ENCODE data around the gene TRAPPC2B. TPM values are rescaled to one million over a fixed set of nuclear protein-coding genes. Genes with fewer than 3 reads are reported as not detected.

The TRAPPC2B gene
- total RNA-seq: 26.2 TPM

GRCh38 chr19:57362997-57363687 is at the start of gene TRAPPC2B, which contains the start of gene ZNF547:
TRAPPC2B (plus strand) TSS chr19:57363551; CDS start chr19:57364834, 1,283 bp downstream.
ZNF547 (plus strand) TSS chr19:57363551; CDS start chr19:57368556, 5,005 bp downstream.
- DNase-seq: peak; percentile 98

DNA sequence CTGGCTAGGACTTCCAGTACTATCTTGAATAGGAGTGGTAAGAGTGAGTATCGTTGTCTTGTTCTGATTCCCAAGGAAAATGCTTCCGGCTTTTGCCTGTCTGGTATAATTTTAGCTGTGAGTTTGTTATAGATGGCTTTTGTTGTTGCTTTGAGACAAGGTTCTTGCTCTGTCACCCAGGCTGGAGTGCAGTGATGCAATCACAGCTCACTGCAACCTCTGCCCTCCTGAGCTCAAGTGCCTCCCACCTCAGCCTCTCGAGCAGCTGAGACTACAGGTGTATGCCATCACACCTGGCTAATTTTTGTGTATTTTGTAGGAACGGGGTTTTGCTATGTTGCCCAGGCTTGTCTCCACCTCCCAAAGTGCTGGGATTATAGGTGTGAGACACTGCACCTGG is 49.2 kb upstream of the TRAPPC2B start:
- no peak for DNase-seq

DNA sequence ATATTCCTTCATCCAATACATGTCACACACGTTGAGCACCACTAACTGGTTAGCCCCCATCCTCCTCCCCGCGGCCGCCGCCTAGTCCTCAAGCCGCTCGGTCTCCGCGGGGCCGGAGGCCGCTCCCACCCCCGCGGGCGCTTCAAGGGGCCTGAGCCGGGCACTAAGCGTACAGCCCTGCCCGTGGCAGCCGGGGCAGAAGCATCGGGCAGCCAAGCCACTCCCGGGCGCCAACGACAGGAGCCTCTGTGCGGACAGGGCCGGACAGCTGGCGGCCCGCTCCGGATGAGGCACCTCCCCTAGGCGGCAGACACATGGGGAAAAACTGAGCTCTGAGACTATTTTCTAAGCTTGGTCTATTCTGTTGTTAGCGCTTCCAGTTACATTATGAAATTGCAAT is 45.8 kb upstream of the TRAPPC2B start:
- no peak for DNase-seq

DNA sequence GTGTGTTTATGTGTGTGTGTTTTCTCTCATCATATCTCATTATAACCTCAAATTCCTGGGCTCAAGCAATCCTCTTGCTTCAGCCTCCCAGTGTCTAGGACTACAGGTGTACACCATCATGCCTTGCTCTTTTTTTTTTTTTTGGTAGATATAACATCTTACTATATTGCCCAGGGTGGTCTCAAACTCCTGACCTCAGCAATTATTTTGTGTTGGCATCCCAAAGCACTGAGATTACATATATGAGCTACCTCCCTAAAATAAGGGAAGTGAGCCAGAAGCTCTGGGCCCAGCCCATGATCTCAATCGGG is 43.5 kb upstream of the TRAPPC2B start:
- no peak for DNase-seq

- DNase-seq: peak; percentile 92
Observed at GRCh38 chr19:57320180-57321084, 42.9 kb upstream of the TRAPPC2B start, which contains the start of gene ZNF543. ZNF543 (plus strand) TSS chr19:57320472; CDS start chr19:57320854, 382 bp downstream.

DNA sequence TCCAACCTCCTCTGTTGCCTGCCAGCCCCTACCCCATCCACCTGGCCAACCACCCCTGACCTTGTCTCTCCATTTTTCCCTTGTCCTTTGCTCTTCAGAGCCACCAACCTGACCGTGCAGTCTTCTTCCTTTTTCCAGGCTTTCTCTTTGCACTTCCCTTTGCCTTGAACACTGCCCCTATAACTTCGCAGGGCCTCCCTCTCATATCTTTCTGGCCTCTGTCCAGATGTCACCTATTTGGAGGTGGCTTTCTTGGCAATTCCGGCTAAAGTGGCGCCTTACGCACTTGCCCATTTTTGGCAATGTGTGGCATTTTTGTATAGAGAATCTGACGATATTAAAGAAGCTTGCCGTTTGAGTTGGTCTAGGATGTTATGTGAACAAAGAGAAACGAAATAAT is 42.2 kb upstream of the TRAPPC2B start:
- no peak for DNase-seq

- no peak for DNase-seq
Observed at GRCh38 chr19:57321751-57322150, 41.6 kb upstream of the TRAPPC2B start.

- DNase-seq: no peak
Observed at GRCh38 chr19:57324992-57325391, 38.4 kb upstream of the TRAPPC2B start.

- no peak for DNase-seq
Observed at GRCh38 chr19:57327993-57328392, 35.4 kb upstream of the TRAPPC2B start.

DNA sequence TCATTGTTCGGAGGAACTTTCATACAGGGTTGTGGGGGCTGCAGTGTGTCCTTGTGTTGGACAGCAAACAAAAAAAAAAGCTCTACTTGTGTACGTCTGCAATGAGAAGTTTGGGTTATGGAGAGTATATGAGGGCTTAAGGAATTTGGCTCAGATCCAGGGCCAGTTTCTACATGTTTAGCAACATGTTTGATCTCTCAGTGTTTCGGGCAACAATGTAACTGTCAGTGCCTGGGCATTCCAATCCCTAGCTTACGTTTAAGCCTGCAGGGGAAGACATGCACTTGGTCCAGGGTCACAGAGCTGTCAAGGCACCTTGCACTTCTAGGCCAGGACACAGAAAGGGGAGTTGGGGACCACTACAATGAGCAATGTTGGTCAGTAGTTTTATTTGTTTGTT is 29.2 kb upstream of the TRAPPC2B start:
- no peak for DNase-seq

DNA sequence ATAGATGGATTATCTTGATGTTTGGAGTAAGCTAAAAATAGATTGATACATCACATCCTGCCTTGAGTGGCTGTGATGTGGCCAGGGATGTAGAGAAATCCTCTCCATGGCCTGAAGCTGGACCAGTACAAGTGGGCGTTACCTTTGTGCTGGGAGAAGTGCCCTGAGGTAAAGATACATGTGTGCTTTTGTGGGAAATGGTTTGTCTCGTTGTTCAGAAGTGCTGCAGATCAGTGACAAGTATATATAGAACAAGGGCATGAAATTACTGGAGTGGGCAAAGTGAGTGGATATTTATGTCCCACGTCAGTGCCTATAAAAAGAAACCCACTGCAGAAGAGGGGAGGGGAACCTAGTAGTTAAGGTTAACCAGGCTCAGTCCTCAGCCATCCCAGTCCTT is 24.5 kb upstream of the TRAPPC2B start:
- DNase-seq: no peak

DNA sequence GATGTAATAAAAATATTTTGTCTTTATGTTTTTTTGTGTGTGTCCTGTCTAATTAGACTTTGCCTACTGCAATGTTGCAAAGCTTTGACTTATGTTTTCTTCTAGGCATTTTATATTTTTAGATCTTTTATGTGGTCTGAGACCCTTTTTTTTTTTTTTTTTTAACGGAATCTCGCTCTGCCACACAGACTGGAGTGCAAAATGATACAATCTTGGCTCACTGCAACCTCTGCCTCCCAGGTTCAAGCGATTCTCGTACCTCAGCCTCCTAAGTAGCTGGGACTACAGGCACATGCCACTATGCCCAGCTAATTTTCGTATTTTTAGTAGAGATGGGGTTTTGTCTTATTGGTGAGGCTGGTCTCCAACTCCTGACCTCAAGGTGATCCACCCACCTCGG is 20.8 kb upstream of the TRAPPC2B start:
- DNase-seq: no peak

- DNase-seq: no peak
Observed at GRCh38 chr19:57348136-57348535, 15.2 kb upstream of the TRAPPC2B start.

GRCh38 chr19:57350877-57351805 is 12.2 kb upstream of the TRAPPC2B start, which contains the start of gene ZNF304:
ZNF304 (plus strand) TSS chr19:57351271; CDS start chr19:57351665, 394 bp downstream.
- peak; percentile 96 for DNase-seq

GRCh38 chr19:57351867-57352266 is 11.5 kb upstream of the TRAPPC2B start:
- no peak for DNase-seq

DNA sequence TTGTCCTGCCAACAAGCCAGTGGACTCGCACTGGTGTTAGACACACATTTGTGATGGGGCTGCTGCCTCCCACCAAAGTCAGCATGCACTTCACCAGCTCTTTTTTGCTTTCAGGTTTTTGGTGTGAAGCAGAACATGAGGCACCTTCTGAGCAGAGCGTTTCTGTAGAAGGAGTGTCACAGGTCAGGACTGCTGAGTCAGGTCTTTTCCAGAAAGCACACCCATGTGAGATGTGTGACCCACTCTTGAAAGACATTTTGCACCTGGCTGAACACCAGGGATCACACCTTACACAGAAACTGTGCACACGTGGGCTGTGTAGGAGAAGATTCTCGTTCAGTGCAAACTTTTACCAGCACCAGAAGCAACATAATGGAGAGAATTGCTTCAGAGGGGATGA is 7.4 kb upstream of the TRAPPC2B start:
- DNase-seq: no peak

DNA sequence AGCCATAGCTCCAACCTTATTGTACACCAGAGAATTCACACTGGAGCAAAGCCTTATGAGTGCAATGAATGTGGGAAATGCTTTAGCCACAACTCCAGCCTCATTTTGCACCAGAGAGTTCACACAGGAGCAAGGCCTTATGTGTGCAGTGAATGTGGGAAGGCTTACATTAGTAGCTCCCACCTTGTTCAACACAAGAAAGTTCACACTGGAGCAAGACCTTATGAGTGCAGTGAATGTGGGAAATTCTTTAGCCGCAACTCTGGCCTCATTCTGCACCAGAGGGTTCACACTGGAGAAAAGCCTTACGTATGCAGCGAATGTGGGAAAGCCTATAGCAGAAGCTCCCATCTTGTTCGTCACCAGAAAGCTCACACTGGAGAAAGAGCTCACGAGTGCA is 5.9 kb upstream of the TRAPPC2B start:
- DNase-seq: no peak

- no peak for DNase-seq
Observed at GRCh38 chr19:57359300-57359699, 4.1 kb upstream of the TRAPPC2B start.

GRCh38 chr19:57362419-57362818 is 932 bp upstream of the TRAPPC2B start:
- no peak for DNase-seq

GRCh38 chr19:57363688-57364181 is 384 bp downstream of the TRAPPC2B start:
- DNase-seq: no peak

DNA sequence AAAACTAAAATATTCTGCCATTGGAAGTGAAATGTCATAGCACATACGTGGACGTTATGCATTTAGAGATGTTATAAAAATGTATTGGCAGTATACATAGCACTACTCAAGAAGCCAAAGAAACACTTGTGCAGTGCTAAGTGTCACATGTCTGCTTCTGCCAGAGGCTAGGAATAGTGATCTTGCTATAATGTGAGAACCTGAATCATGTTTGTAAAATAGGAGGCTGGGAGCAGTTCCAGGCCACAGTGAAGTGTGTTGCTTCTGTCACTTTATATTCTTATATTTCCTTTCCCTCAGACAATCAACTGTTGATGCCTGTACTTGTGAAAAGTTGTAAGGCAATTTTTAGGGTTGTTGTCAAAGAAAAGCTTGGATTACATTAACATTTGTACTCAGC is 3.4 kb downstream of the TRAPPC2B start:
- DNase-seq: no peak

GRCh38 chr19:57374179-57374578 is 10.8 kb downstream of the TRAPPC2B start:
- no peak for DNase-seq
